HepG2 (cell line): ENCODE measurements around the gene CLCN1. TPM values are rescaled to one million over a fixed set of nuclear protein-coding genes. Genes with fewer than 3 reads are reported as not detected.
A peak's percentile ranks its signal among the peaks of the same experiment; 100 is the strongest.

ENCODE experiments used
- DPF2 ChIP-seq: sonication (generic); formaldehyde crosslinking; IDR thresholded peaks from 2 replicates; pipeline ENCODE4 v1.4.0; 2020; ENCODE audit warnings: mild to moderate bottlenecking, low read depth, missing genetic modification reagents, borderline replicate concordance
- ETV5 ChIP-seq: IDR thresholded peaks from 2 replicates; pipeline ENCODE4 v1.6.1; 2018; ENCODE audit warnings: missing biosample characterization, missing genetic modification reagents, inconsistent platforms, borderline replicate concordance
- FOSL2 ChIP-seq: sonication (generic); formaldehyde crosslinking; IDR thresholded peaks from 2 replicates; pipeline ENCODE4 v1.4.0; 2020; ENCODE audit warnings: missing genetic modification reagents
- FOXA3 ChIP-seq: IDR thresholded peaks from 2 replicates; pipeline ENCODE4 v1.6.1; 2016; ENCODE audit warnings: missing genetic modification reagents, missing compliant biosample characterization
- FOXP1 ChIP-seq, 2 experiments: fragments of 450-650 bp in 1 of 2; IDR thresholded peaks; 2 replicates each; pipeline ENCODE4 v1.6.1; 2017 to 2018; ENCODE audit warnings: antibody characterized with exemption in 1 of 2
- GATAD2A ChIP-seq: IDR thresholded peaks from 2 replicates; pipeline ENCODE4 v1.6.1; 2016
- HNRNPLL ChIP-seq: fragments of 200-400 bp; formaldehyde crosslinking; IDR thresholded peaks from 2 replicates; pipeline ENCODE4 v1.6.1; 2017; ENCODE audit warnings: mild to moderate bottlenecking, low read depth, low read length; ENCODE audit not compliant: poor library complexity, severe bottlenecking
- JUND ChIP-seq: sonication (generic); formaldehyde crosslinking; IDR thresholded peaks from 2 replicates; pipeline ENCODE4 v1.8.0; 2022; ENCODE audit warnings: mild to moderate bottlenecking, missing genetic modification reagents
- KAT8 ChIP-seq: IDR thresholded peaks from 2 replicates; pipeline ENCODE4 v1.6.1; 2016; ENCODE audit warnings: missing genetic modification reagents, missing compliant biosample characterization
- NR2C2 ChIP-seq: sonication (generic); formaldehyde crosslinking; IDR thresholded peaks from 2 replicates; pipeline ENCODE4 v1.4.0; 2020; ENCODE audit warnings: missing genetic modification reagents, mild to moderate bottlenecking, moderate library complexity, borderline replicate concordance
- RAD21 ChIP-seq: fragments of 450-650 bp; formaldehyde crosslinking; IDR thresholded peaks from 2 replicates; pipeline ENCODE4 v1.5.0; 2020; ENCODE audit warnings: mild to moderate bottlenecking
- XBP1 ChIP-seq: sonication (generic); formaldehyde crosslinking; IDR thresholded peaks from 2 replicates; pipeline ENCODE4 v1.5.0; 2020; ENCODE audit warnings: missing genetic modification reagents
- ZBTB34 ChIP-seq: sonication (generic); formaldehyde crosslinking; IDR thresholded peaks from 2 replicates; pipeline ENCODE4 v1.8.0; 2022; ENCODE audit warnings: mild to moderate bottlenecking, missing genetic modification reagents
- polyA plus RNA-seq, 8 experiments: library from polyadenylated mRNA; depleted of rRNA in 3 of 8; stranded (reverse) in 7 of 8; unstranded in 1 of 8; fragments of >200 nt; fragmentation: Illumina TruSeq in 4 of 8; extraction: Trizol in 4 of 8; gene quantifications; 2 replicates each; pipeline versions ENCODE4 v1.2.1 to v1.2.3, GENCODE V29; 2011 to 2016; ENCODE audit warnings: low read depth in 4 of 8, missing spikeins in 1 of 8, mixed read lengths in 1 of 8; ENCODE audit not compliant: insufficient read depth in 1 of 8
- total RNA-seq, 5 experiments: library from RNA; depleted of rRNA; stranded (reverse); fragments of >200 nt; fragmentation: Illumina TruSeq; extraction: Trizol; gene quantifications; 2 replicates each; pipeline ENCODE4 v1.2.3, GENCODE V29; 2016; ENCODE audit warnings: low read depth in 1 of 5
- TF ChIP-seq, protein P1 (sequence below): IDR thresholded peaks from 2 replicates; pipeline ENCODE4 v1.6.1; 2016; ENCODE audit warnings: missing compliant biosample characterization, missing genetic modification reagents, borderline replicate concordance
- TF ChIP-seq, protein P2 (sequence below): sonication (generic); formaldehyde crosslinking; IDR thresholded peaks from 2 replicates; pipeline ENCODE4 v1.4.0; 2020; ENCODE audit warnings: mild to moderate bottlenecking, missing genetic modification reagents, borderline replicate concordance
- TF ChIP-seq, protein P3 (sequence below): IDR thresholded peaks from 2 replicates; pipeline ENCODE4 v1.6.1; 2016; ENCODE audit warnings: mild to moderate bottlenecking
- TF ChIP-seq, protein P4 (sequence below): sonication (generic); formaldehyde crosslinking; IDR thresholded peaks from 2 replicates; pipeline ENCODE4 v1.4.0; 2020; ENCODE audit warnings: missing genetic modification reagents

CLCN1 gene
- total and polyA plus RNA-seq, 2 of the 13 experiments (the other 11 are each of a cell fraction or from before 2014, with no cell fraction given), result 0.01 TPM; not detected in 1

- TF ChIP-seq DPF2 (CRISPR knock-in tag) (peak; percentile 78), FOXA3 (CRISPR knock-in tag) (peak; percentile 80), NR2C2 (peak; percentile 79), RAD21 (no peak), FOSL2 (CRISPR knock-in tag) (peak; percentile 63), ZBTB34 (CRISPR knock-in tag) (peak; percentile 92; the same call in 1 of the 2 replicates), JUND (CRISPR knock-in tag) (peak; percentile 55; the same call in 1 of the 2 replicates), FOXP1 (IDR thresholded peaks at IDR 0.05) (no peak), FOXP1 (CRISPR knock-in tag; IDR thresholded peaks at IDR 0.05) (peak; percentile 32; the same call in 1 of the 2 replicates), KAT8 (CRISPR knock-in tag) (no peak), GATAD2A (CRISPR knock-in tag) (peak; percentile 89), HNRNPLL (no peak), XBP1 (CRISPR knock-in tag) (no peak), ETV5 (peak; percentile 73; the same call in 1 of the 2 replicates)
- TF ChIP-seq, protein P1, sequence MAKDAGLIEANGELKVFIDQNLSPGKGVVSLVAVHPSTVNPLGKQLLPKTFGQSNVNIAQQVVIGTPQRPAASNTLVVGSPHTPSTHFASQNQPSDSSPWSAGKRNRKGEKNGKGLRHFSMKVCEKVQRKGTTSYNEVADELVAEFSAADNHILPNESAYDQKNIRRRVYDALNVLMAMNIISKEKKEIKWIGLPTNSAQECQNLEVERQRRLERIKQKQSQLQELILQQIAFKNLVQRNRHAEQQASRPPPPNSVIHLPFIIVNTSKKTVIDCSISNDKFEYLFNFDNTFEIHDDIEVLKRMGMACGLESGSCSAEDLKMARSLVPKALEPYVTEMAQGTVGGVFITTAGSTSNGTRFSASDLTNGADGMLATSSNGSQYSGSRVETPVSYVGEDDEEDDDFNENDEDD (CRISPR knock-in tag), result peak; percentile 56; the same call in 1 of the 2 replicates
- TF ChIP-seq, protein P2, sequence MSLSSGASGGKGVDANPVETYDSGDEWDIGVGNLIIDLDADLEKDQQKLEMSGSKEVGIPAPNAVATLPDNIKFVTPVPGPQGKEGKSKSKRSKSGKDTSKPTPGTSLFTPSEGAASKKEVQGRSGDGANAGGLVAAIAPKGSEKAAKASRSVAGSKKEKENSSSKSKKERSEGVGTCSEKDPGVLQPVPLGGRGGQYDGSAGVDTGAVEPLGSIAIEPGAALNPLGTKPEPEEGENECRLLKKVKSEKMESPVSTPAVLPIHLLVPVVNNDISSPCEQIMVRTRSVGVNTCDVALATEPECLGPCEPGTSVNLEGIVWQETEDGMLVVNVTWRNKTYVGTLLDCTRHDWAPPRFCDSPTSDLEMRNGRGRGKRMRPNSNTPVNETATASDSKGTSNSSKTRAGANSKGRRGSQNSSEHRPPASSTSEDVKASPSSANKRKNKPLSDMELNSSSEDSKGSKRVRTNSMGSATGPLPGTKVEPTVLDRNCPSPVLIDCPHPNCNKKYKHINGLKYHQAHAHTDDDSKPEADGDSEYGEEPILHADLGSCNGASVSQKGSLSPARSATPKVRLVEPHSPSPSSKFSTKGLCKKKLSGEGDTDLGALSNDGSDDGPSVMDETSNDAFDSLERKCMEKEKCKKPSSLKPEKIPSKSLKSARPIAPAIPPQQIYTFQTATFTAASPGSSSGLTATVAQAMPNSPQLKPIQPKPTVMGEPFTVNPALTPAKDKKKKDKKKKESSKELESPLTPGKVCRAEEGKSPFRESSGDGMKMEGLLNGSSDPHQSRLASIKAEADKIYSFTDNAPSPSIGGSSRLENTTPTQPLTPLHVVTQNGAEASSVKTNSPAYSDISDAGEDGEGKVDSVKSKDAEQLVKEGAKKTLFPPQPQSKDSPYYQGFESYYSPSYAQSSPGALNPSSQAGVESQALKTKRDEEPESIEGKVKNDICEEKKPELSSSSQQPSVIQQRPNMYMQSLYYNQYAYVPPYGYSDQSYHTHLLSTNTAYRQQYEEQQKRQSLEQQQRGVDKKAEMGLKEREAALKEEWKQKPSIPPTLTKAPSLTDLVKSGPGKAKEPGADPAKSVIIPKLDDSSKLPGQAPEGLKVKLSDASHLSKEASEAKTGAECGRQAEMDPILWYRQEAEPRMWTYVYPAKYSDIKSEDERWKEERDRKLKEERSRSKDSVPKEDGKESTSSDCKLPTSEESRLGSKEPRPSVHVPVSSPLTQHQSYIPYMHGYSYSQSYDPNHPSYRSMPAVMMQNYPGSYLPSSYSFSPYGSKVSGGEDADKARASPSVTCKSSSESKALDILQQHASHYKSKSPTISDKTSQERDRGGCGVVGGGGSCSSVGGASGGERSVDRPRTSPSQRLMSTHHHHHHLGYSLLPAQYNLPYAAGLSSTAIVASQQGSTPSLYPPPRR (CRISPR knock-in tag), result peak; percentile 74; the same call in 1 of the 2 replicates
- TF ChIP-seq, protein P3, sequence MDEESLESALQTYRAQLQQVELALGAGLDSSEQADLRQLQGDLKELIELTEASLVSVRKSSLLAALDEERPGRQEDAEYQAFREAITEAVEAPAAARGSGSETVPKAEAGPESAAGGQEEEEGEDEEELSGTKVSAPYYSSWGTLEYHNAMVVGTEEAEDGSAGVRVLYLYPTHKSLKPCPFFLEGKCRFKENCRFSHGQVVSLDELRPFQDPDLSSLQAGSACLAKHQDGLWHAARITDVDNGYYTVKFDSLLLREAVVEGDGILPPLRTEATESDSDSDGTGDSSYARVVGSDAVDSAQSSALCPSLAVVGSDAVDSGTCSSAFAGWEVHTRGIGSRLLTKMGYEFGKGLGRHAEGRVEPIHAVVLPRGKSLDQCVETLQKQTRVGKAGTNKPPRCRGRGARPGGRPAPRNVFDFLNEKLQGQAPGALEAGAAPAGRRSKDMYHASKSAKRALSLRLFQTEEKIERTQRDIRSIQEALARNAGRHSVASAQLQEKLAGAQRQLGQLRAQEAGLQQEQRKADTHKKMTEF, result peak; percentile 59; the same call in 1 of the 2 replicates
- TF ChIP-seq, protein P4, sequence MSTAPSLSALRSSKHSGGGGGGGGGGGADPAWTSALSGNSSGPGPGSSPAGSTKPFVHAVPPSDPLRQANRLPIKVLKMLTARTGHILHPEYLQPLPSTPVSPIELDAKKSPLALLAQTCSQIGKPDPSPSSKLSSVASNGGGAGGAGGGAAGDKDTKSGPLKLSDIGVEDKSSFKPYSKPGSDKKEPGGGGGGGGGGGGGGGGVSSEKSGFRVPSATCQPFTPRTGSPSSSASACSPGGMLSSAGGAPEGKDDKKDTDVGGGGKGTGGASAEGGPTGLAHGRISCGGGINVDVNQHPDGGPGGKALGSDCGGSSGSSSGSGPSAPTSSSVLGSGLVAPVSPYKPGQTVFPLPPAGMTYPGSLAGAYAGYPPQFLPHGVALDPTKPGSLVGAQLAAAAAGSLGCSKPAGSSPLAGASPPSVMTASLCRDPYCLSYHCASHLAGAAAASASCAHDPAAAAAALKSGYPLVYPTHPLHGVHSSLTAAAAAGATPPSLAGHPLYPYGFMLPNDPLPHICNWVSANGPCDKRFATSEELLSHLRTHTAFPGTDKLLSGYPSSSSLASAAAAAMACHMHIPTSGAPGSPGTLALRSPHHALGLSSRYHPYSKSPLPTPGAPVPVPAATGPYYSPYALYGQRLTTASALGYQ (CRISPR knock-in tag), result peak; percentile 56; the same call in 1 of the 2 replicates
Measured at GRCh38 chr7:143395187-143396149, 79.6 kb downstream of the CLCN1 start (continued).
